Measurements from ENCODE around the gene FAM120AOS. TPM values are rescaled to one million over a fixed set of nuclear protein-coding genes. Genes with fewer than 3 reads are reported as not detected.

Gene FAM120AOS
- total RNA-seq, 1 experiment from 2014 or later: 31.2 TPM

DNA sequence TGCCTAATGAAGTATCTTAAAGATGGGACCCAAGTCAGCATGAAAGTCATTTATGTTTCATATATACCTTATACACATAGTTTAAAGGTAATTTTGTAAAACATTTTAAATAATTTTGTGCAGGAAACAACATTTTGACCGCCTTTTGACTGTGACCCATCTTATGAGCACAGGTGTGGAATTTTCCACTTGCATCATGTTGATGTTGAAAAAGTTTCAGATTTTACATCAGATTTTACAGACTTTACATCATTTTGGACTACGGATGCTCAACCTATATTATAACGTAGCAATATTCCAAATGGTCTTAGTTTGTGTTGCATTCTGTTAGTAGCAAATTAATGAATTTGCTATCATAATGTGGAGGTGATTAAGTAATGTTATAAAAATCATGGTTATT, 21.7 kb upstream of the FAM120AOS start:
- TF ChIP-seq, protein P1, sequence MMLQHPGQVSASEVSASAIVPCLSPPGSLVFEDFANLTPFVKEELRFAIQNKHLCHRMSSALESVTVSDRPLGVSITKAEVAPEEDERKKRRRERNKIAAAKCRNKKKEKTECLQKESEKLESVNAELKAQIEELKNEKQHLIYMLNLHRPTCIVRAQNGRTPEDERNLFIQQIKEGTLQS (IDR thresholded peaks at IDR 0.05): no peak
- TF ChIP-seq YY1 (IDR thresholded peaks at IDR 0.05; ENCODE audit: extremely low read depth, insufficient replicate concordance, low read depth, low read length) (no peak), POLR2A (IDR thresholded peaks at IDR 0.05; ENCODE audit: borderline replicate concordance, extremely low read depth, insufficient read depth, insufficient read length) (no peak), SRF (IDR thresholded peaks at IDR 0.05; ENCODE audit: low read depth) (no peak), ELF1 (IDR thresholded peaks at IDR 0.05; ENCODE audit: borderline replicate concordance, low read depth) (no peak), JUND (IDR thresholded peaks at IDR 0.05) (no peak), POLR2AphosphoS5 (IDR thresholded peaks at IDR 0.05; ENCODE audit: low read depth, low read length) (no peak), TCF7L2 (IDR thresholded peaks at IDR 0.05; ENCODE audit: borderline replicate concordance, extremely low read depth, insufficient read depth, insufficient read length) (no peak), CEBPB (IDR thresholded peaks at IDR 0.05; ENCODE audit: low read depth) (no peak), ZFX (IDR thresholded peaks at IDR 0.05) (no peak), SIN3A (IDR thresholded peaks at IDR 0.05; ENCODE audit: low read depth) (no peak), MAX (IDR thresholded peaks at IDR 0.05) (no peak), EZH2phosphoT487 (IDR thresholded peaks at IDR 0.05; ENCODE audit: borderline replicate concordance) (no peak), SP1 (IDR thresholded peaks at IDR 0.05; ENCODE audit: low read depth) (no peak)
- TF ChIP-seq, protein P2, sequence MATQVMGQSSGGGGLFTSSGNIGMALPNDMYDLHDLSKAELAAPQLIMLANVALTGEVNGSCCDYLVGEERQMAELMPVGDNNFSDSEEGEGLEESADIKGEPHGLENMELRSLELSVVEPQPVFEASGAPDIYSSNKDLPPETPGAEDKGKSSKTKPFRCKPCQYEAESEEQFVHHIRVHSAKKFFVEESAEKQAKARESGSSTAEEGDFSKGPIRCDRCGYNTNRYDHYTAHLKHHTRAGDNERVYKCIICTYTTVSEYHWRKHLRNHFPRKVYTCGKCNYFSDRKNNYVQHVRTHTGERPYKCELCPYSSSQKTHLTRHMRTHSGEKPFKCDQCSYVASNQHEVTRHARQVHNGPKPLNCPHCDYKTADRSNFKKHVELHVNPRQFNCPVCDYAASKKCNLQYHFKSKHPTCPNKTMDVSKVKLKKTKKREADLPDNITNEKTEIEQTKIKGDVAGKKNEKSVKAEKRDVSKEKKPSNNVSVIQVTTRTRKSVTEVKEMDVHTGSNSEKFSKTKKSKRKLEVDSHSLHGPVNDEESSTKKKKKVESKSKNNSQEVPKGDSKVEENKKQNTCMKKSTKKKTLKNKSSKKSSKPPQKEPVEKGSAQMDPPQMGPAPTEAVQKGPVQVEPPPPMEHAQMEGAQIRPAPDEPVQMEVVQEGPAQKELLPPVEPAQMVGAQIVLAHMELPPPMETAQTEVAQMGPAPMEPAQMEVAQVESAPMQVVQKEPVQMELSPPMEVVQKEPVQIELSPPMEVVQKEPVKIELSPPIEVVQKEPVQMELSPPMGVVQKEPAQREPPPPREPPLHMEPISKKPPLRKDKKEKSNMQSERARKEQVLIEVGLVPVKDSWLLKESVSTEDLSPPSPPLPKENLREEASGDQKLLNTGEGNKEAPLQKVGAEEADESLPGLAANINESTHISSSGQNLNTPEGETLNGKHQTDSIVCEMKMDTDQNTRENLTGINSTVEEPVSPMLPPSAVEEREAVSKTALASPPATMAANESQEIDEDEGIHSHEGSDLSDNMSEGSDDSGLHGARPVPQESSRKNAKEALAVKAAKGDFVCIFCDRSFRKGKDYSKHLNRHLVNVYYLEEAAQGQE (IDR thresholded peaks at IDR 0.05; ENCODE audit: low read depth): no peak
- TF ChIP-seq, protein P3, sequence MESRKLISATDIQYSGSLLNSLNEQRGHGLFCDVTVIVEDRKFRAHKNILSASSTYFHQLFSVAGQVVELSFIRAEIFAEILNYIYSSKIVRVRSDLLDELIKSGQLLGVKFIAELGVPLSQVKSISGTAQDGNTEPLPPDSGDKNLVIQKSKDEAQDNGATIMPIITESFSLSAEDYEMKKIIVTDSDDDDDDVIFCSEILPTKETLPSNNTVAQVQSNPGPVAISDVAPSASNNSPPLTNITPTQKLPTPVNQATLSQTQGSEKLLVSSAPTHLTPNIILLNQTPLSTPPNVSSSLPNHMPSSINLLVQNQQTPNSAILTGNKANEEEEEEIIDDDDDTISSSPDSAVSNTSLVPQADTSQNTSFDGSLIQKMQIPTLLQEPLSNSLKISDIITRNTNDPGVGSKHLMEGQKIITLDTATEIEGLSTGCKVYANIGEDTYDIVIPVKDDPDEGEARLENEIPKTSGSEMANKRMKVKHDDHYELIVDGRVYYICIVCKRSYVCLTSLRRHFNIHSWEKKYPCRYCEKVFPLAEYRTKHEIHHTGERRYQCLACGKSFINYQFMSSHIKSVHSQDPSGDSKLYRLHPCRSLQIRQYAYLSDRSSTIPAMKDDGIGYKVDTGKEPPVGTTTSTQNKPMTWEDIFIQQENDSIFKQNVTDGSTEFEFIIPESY (IDR thresholded peaks at IDR 0.05; ENCODE audit: extremely low read depth, insufficient replicate concordance, low read length): no peak
- TF ChIP-seq, protein P4, sequence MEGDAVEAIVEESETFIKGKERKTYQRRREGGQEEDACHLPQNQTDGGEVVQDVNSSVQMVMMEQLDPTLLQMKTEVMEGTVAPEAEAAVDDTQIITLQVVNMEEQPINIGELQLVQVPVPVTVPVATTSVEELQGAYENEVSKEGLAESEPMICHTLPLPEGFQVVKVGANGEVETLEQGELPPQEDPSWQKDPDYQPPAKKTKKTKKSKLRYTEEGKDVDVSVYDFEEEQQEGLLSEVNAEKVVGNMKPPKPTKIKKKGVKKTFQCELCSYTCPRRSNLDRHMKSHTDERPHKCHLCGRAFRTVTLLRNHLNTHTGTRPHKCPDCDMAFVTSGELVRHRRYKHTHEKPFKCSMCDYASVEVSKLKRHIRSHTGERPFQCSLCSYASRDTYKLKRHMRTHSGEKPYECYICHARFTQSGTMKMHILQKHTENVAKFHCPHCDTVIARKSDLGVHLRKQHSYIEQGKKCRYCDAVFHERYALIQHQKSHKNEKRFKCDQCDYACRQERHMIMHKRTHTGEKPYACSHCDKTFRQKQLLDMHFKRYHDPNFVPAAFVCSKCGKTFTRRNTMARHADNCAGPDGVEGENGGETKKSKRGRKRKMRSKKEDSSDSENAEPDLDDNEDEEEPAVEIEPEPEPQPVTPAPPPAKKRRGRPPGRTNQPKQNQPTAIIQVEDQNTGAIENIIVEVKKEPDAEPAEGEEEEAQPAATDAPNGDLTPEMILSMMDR (IDR thresholded peaks at IDR 0.05 in 2 of 3, conservative IDR thresholded peaks at IDR 0.05 in 1 of 3; ENCODE audit: borderline replicate concordance in 1 of 3, insufficient read depth in 1 of 3, low read depth in 2 of 3, low read length in 2 of 3): no peak
- ChIA-PET RAD21 (ENCODE audit: low non-redundant PET in 1 of 2, low total read pairs in 2 of 2, uncharacterized antibody in 2 of 2, unreplicated experiment in 2 of 2) (no interaction called here), POLR2A (no interaction called here), CTCF (no interaction called here)
- peaks cover 96% of the 10 kb centered on the region for H3K79me2 ChIP-seq (ENCODE audit: insufficient read depth, low read length)
- H3K4me3 ChIP-seq (replicated peaks in 1 of 2; ENCODE audit: low read depth in 1 of 2, low read length in 2 of 2): no peak overlapping the region
- intact Hi-C loops (cut with micrococcal nuclease): no loop called here
- no peak overlapping the region for H3K4me2 ChIP-seq (ENCODE audit: low read length)
- H3K9me2 ChIP-seq (ENCODE audit: insufficient read depth): no peaks in the 10 kb centered on the region
- BruUV-seq (replicated peaks): no TSS peak
- ATAC-seq: no peak
- no peaks in the 10 kb centered on the region for H3K9me3 ChIP-seq (ENCODE audit: control insufficient read depth in 1 of 2, insufficient read depth in 1 of 2, low read depth in 1 of 2, low read length in 2 of 2)
- H3K36me3 ChIP-seq (ENCODE audit: control insufficient read depth in 1 of 2, insufficient read depth in 2 of 2, low read length in 2 of 2): peaks cover 4 to 8% of the 10 kb centered on the region in 2 experiments; a peak in 3 of 4 replicates
- H4K20me1 ChIP-seq (ENCODE audit: insufficient read depth): peaks cover 19% of the 10 kb centered on the region; the same call in 1 of the 2 replicates
- H2AFZ ChIP-seq (ENCODE audit: low read depth, low read length, poor library complexity, severe bottlenecking): no peak overlapping the region
- H3K27me3 ChIP-seq (ENCODE audit: insufficient read depth, low read length): no peaks in the 10 kb centered on the region
- H3K9ac ChIP-seq (ENCODE audit: low read length): no peak overlapping the region
- H3K4me1 ChIP-seq (ENCODE audit: control insufficient read depth in 1 of 2, insufficient read depth in 2 of 2, low read length in 2 of 2): no peaks in the 10 kb centered on the region
- DNase-seq (ENCODE audit: low read depth, low spot score): no peak
- H3K27ac ChIP-seq (ENCODE audit: low read depth, low read length): no peak overlapping the region

All from HCT116 (cell line).